GM23248 (cell line): ENCODE data around the gene ALDH1L2.

Experiments
- EZH2 ChIP-seq: fragments of 200-600 bp; sonication (generic); IDR thresholded peaks from 2 replicates; pipeline ENCODE4 v1.6.1; 2018; ENCODE audit warnings: antibody characterized with exemption, mild to moderate bottlenecking; ENCODE audit not compliant: insufficient read depth, poor library complexity, severe bottlenecking
- EZH2phosphoT487 ChIP-seq: fragments of 200-600 bp; sonication (generic); IDR thresholded peaks from 2 replicates; pipeline ENCODE4 v1.6.1; 2018; ENCODE audit warnings: antibody characterized with exemption, moderate library complexity, mild to moderate bottlenecking, low read depth; ENCODE audit not compliant: insufficient read depth

GRCh38 chr12:105106621-105107020 is 22.4 kb upstream of the ALDH1L2 start:
- TF ChIP-seq EZH2 (no peak), EZH2phosphoT487 (no peak)
